Mesendoderm (in vitro differentiated cells): ENCODE results near the gene CACNA1C.
"Not testable (repeated sequence)": the region's sequence is repeated elsewhere in the genome, so short reads cannot be mapped to it uniquely, and the experiment has no call there.

Experiments
- DNase-seq: peaks from one replicate; pipeline ENCODE4 v3.0.0; 2013
- H2AK5ac ChIP-seq: 2 replicates; pipeline ENCODE4 v1.6.1; 2013; ENCODE audit warnings: low read length, inconsistent platforms
- H2BK120ac ChIP-seq: 2 replicates; pipeline ENCODE4 v1.6.1; 2013; ENCODE audit warnings: low read depth, mild to moderate bottlenecking, low read length, moderate library complexity, mixed read lengths
- H2BK15ac ChIP-seq: replicated peaks from 2 replicates; pipeline ENCODE4 v1.6.1; 2013; ENCODE audit warnings: low read depth, mild to moderate bottlenecking, moderate library complexity
- H2BK5ac ChIP-seq: 2 replicates; pipeline ENCODE4 v1.6.1; 2013; ENCODE audit warnings: low read length, inconsistent platforms
- H3K18ac ChIP-seq: 2 replicates; pipeline ENCODE4 v1.6.1; 2013; ENCODE audit warnings: mild to moderate bottlenecking, low read length, mixed read lengths
- H3K23ac ChIP-seq: one replicate; pipeline ENCODE4 v1.6.1; 2013; ENCODE audit warnings: low read length
- H3K27ac ChIP-seq: 2 replicates; pipeline ENCODE4 v1.5.1; 2013; ENCODE audit warnings: low read depth, mild to moderate bottlenecking, inconsistent platforms, low read length, moderate library complexity
- H3K27me3 ChIP-seq: 2 replicates; pipeline ENCODE4 v1.6.1; 2013; ENCODE audit warnings: low read length, control low read depth, mild to moderate bottlenecking, inconsistent platforms; ENCODE audit not compliant: insufficient read depth, poor library complexity
- H3K36me3 ChIP-seq: 2 replicates; pipeline ENCODE4 v1.6.1; 2013; ENCODE audit warnings: low read length, inconsistent platforms; ENCODE audit not compliant: control insufficient read depth, insufficient read depth
- H3K4ac ChIP-seq: one replicate; pipeline ENCODE4 v1.6.1; 2013; ENCODE audit warnings: low read depth, mild to moderate bottlenecking, low read length, moderate library complexity
- H3K4me1 ChIP-seq: 2 replicates; pipeline ENCODE4 v1.6.1; 2013; ENCODE audit warnings: low read depth, low read length, inconsistent platforms; ENCODE audit not compliant: control insufficient read depth
- H3K4me2 ChIP-seq: 2 replicates; pipeline ENCODE4 v1.6.1; 2013; ENCODE audit warnings: low read length
- H3K4me3 ChIP-seq: 2 replicates; pipeline ENCODE4 v1.5.1; 2013; ENCODE audit warnings: mild to moderate bottlenecking, low read length
- H3K56ac ChIP-seq: one replicate; pipeline ENCODE4 v1.6.1; 2013; ENCODE audit warnings: low read length
- H3K79me1 ChIP-seq: 2 replicates; pipeline ENCODE4 v1.6.1; 2013; ENCODE audit warnings: low read length, inconsistent platforms
- H3K79me2 ChIP-seq: 2 replicates; pipeline ENCODE4 v1.6.1; 2013; ENCODE audit warnings: mild to moderate bottlenecking, low read length; ENCODE audit not compliant: control insufficient read depth, insufficient read depth
- H3K9ac ChIP-seq: 2 replicates; pipeline ENCODE4 v1.6.1; 2013; ENCODE audit warnings: low read length, inconsistent platforms
- H4K5ac ChIP-seq: one replicate; pipeline ENCODE4 v1.6.1; 2013; ENCODE audit warnings: low read length
- H4K8ac ChIP-seq: one replicate; pipeline ENCODE4 v1.6.1; 2013; ENCODE audit warnings: low read depth, mild to moderate bottlenecking, control low read depth, low read length, moderate library complexity
- WGBS: extraction: QIAGEN DNeasy Blood & Tissue Kit; methylation state at CpG from one replicate; pipeline ENCODE4 v1.1.7; 2013; ENCODE audit warnings: low lambda C conversion rate, missing lambda C conversion rate; ENCODE audit not compliant: insufficient coverage; ENCODE audit errors: extremely low coverage; 5-methylcytosine and 5-hydroxymethylcytosine counted together

CACNA1C gene

DNA sequence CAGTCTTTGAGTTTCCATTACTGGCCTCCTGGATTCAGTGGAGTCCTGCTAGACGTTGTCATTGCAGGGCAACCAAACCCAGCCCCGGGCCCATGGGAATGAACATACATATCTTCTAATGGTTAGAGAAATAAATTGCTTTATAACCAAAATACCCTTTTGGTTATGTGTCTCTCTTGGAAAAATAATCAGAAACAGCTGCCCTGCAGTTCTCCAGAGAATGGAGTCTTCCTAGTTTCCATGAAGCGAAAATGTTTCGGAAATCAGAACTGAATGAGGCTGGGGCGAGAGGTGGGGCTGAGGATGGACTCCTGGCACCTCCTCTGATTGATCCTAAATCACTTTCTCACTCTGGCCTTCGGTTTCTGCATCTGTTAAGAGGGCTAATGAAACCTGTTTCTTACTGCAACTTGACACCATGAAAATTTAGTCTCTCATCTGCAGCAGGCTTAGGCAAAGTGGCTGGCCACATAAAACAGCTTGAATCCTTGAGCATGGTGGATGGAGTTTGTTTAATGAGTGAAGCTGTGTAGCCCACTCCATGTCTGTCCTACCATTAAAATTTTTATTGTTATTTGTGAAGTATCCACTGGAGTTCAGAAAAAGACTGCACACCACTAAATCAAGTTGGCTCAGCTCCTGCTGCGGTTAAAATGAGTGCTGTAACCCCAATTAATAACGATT is 198.9 kb downstream of the CACNA1C start:
- DNase-seq = no peak
- Histone ChIP-seq H3K18ac (no peak overlapping the region), H4K8ac (no peak overlapping the region), H3K4me3 (no peak overlapping the region), H3K27ac (no peak overlapping the region), H3K36me3 (no peaks in the 10 kb centered on the region), H2BK120ac (no peak overlapping the region), H3K9ac (no peak overlapping the region), H4K5ac (no peak overlapping the region), H3K27me3 (no peaks in the 10 kb centered on the region), H3K79me2 (no peaks in the 10 kb centered on the region), H2BK15ac (no peak overlapping the region), H3K4ac (no peak overlapping the region), H3K23ac (no peak overlapping the region), H2BK5ac (no peak overlapping the region), H3K79me1 (no peaks in the 10 kb centered on the region), H3K4me2 (no peak overlapping the region), H3K4me1 (no peaks in the 10 kb centered on the region), H3K56ac (no peak overlapping the region), H2AK5ac (no peak overlapping the region)
- WGBS = no CpG with 5 or more reads among the region's 8 CpGs

DNA sequence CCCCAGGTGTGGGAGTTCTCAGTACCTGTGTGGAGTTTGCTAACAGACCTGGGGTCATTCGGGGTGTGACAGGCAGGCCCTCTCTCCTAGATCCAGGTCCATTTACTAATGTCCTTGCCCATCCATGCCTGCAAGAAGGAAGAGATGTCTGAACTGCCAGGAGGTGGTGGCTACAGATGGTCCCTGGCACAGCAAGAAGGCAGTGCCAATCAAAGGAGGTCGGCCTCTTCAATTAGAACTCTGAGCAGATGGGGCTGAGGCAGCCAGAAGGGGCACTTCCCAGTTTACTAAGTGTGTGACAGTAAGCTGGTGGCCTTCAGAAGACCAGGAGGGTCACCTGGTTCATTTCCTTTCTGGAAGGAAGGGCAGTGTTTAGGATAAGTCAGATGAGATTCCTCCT is 202.5 kb downstream of the CACNA1C start:
- H3K56ac ChIP-seq = no peak overlapping the region
- H3K4ac ChIP-seq = no peak overlapping the region
- no peak overlapping the region for H3K9ac ChIP-seq
- H4K8ac ChIP-seq = no peak overlapping the region
- no peak overlapping the region for H3K4me2 ChIP-seq
- no peaks in the 10 kb centered on the region for H3K79me1 ChIP-seq
- no peak overlapping the region for H3K4me3 ChIP-seq
- H3K18ac ChIP-seq = no peak overlapping the region
- H4K5ac ChIP-seq = no peak overlapping the region
- no peak overlapping the region for H3K27ac ChIP-seq
- H3K79me2 ChIP-seq = no peaks in the 10 kb centered on the region
- no CpG with 5 or more reads among the region's 2 CpGs for WGBS
- H3K27me3 ChIP-seq = no peaks in the 10 kb centered on the region
- H3K36me3 ChIP-seq = no peaks in the 10 kb centered on the region
- no peak overlapping the region for H2AK5ac ChIP-seq
- no peak overlapping the region for H3K23ac ChIP-seq
- no peaks in the 10 kb centered on the region for H3K4me1 ChIP-seq
- DNase-seq = no peak
- H2BK5ac ChIP-seq = no peak overlapping the region
- H2BK120ac ChIP-seq = no peak overlapping the region
- no peak overlapping the region for H2BK15ac ChIP-seq

DNA sequence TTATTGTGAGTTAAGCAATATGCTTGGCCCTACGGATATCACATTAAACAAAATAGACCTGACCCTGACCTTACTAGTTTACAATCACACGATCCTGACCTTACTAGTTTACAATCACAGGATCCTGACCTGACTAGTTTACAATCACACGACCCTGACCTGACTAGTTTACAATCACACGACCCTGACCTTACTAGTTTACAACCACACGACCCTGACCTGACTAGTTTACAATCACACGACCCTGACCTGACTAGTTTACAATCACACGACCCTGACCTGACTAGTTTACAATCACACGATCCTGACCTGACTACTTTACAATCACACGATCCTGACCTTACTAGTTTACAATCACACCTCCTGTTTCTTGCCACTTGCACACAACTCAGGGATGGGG is 202.9 kb downstream of the CACNA1C start:
- not testable (repeated sequence) for DNase-seq, H3K56ac ChIP-seq, H3K27ac ChIP-seq, H3K27me3 ChIP-seq, H3K18ac ChIP-seq, H3K23ac ChIP-seq, H2BK15ac ChIP-seq, H3K36me3 ChIP-seq, H2AK5ac ChIP-seq, H3K4me2 ChIP-seq, H3K4ac ChIP-seq, H3K4me3 ChIP-seq, H4K8ac ChIP-seq, H3K9ac ChIP-seq, H3K4me1 ChIP-seq, H2BK120ac ChIP-seq, H3K79me2 ChIP-seq, H3K79me1 ChIP-seq, H2BK5ac ChIP-seq, H4K5ac ChIP-seq
- no CpG with 5 or more reads among the region's 9 CpGs for WGBS

DNA sequence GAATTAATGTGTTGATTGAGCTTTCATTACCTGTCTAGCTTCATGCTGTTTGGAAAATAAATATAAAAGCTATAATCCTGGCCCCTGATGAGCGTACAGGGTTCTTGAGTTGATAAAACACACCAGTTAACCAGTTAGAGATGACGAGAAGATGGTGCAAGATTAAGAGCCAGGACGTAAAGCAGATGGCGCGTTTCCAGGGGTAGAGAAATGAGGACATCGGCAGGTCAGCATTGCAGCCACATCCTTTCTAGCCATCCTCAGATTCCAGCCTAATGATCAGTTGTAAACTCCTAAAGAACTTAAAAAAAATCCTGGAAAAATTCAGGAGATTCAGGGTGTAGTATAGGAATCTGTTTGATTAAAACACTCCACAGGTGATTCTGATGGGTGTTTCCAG is 203.7 kb downstream of the CACNA1C start:
- H4K5ac ChIP-seq = no peak overlapping the region
- H3K23ac ChIP-seq = no peak overlapping the region
- no peaks in the 10 kb centered on the region for H3K79me1 ChIP-seq
- H2BK5ac ChIP-seq = no peak overlapping the region
- H3K9ac ChIP-seq = no peak overlapping the region
- no peak for DNase-seq
- H3K27me3 ChIP-seq = no peaks in the 10 kb centered on the region
- H4K8ac ChIP-seq = no peak overlapping the region
- no peak overlapping the region for H3K56ac ChIP-seq
- H3K36me3 ChIP-seq = no peaks in the 10 kb centered on the region
- no peak overlapping the region for H2BK120ac ChIP-seq
- H3K4me2 ChIP-seq = no peak overlapping the region
- H3K27ac ChIP-seq = no peak overlapping the region
- H2AK5ac ChIP-seq = no peak overlapping the region
- no peak overlapping the region for H3K18ac ChIP-seq
- no CpG with 5 or more reads among the region's 6 CpGs for WGBS
- no peak overlapping the region for H2BK15ac ChIP-seq
- H3K79me2 ChIP-seq = no peaks in the 10 kb centered on the region
- H3K4me3 ChIP-seq = no peak overlapping the region
- no peaks in the 10 kb centered on the region for H3K4me1 ChIP-seq
- no peak overlapping the region for H3K4ac ChIP-seq

DNA sequence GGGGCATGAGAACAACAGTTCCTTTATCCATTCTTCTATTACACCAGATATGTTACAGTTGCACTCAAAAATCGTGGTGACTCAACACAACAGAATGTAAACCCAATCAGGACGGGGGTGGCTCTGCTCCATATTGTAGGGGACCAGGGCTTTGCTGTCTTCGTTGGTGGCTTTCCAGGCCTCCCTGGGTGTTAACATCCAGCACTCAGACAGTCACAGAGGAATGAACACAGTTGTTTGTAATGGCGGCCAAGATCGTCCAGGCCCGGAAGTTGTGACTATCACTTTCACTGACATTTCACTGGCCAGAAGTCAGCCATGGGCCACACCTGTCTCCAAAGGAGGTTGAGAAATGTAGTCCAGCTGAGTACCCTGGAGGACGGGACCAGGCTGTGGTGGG is 204.1 kb downstream of the CACNA1C start:
- Histone ChIP-seq H3K27me3 (no peaks in the 10 kb centered on the region), H3K79me2 (no peaks in the 10 kb centered on the region), H3K27ac (no peak overlapping the region), H3K4me1 (no peaks in the 10 kb centered on the region), H3K79me1 (no peaks in the 10 kb centered on the region), H3K4me3 (no peak overlapping the region), H2BK120ac (no peak overlapping the region), H2BK15ac (no peak overlapping the region), H3K9ac (no peak overlapping the region), H3K4me2 (no peak overlapping the region), H3K18ac (no peak overlapping the region), H4K8ac (no peak overlapping the region), H2BK5ac (no peak overlapping the region), H3K4ac (no peak overlapping the region), H3K36me3 (no peaks in the 10 kb centered on the region), H3K23ac (no peak overlapping the region), H4K5ac (no peak overlapping the region), H2AK5ac (no peak overlapping the region), H3K56ac (no peak overlapping the region)
- WGBS = no CpG with 5 or more reads among the region's 7 CpGs
- DNase-seq = no peak

DNA sequence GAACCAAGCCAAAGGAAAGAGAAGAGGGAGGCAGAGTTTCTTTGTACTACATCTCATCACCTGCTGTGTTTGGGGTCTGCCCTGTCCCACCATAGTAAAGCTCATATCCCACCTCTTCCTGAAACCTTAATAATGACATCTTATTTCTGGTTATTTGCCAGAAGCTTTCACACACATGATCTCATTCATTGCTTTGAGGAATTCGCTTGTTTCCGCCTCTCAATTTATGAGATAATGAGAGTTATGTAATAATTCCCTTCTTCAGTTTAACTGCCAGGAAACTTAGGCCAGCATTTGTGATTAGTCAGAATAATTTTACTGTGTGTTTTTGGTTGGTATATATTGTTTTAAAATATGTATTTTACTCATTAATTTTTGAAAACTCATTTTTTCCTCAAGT is 205.2 kb downstream of the CACNA1C start:
- DNase-seq = no peak
- Histone ChIP-seq H3K18ac (no peak overlapping the region), H4K8ac (no peak overlapping the region), H2AK5ac (no peak overlapping the region), H3K27ac (no peak overlapping the region), H3K4ac (no peak overlapping the region), H3K79me1 (no peaks in the 10 kb centered on the region), H3K36me3 (no peaks in the 10 kb centered on the region), H3K4me2 (no peak overlapping the region), H3K4me1 (no peaks in the 10 kb centered on the region), H2BK15ac (no peak overlapping the region), H3K27me3 (no peaks in the 10 kb centered on the region), H3K4me3 (no peak overlapping the region), H4K5ac (no peak overlapping the region), H3K9ac (no peak overlapping the region), H3K79me2 (no peaks in the 10 kb centered on the region), H3K23ac (no peak overlapping the region), H3K56ac (no peak overlapping the region), H2BK5ac (no peak overlapping the region), H2BK120ac (no peak overlapping the region)
- WGBS = no CpG with 5 or more reads among the region's 2 CpGs
